Cardiac muscle cell (in vitro differentiated cells and primary cell): ENCODE measurements around the gene CLNS1A. TPM values are rescaled to one million over a fixed set of nuclear protein-coding genes. Genes with fewer than 3 reads are reported as not detected.

Experiments
- DNase-seq, 2 donors: peaks; one replicate each; pipeline versions ENCODE4 v3.0.0 to v3.0.0-alpha.2; 2010 to 2017; ENCODE audit warnings: low read depth in 1 of 2, low spot score in 1 of 2
- H3K27ac ChIP-seq: fragments of 200-600 bp; sonication (generic); 2 replicates; pipeline ENCODE4 v1.5.1; 2016
- H3K27me3 ChIP-seq: fragments of 200-600 bp; sonication (generic); 2 replicates; pipeline ENCODE4 v1.6.0; 2016; ENCODE audit warnings: control low read depth
- H3K36me3 ChIP-seq: fragments of 200-600 bp; sonication (generic); 2 replicates; pipeline ENCODE4 v1.5.1; 2016; ENCODE audit warnings: control low read depth
- H3K4me1 ChIP-seq: fragments of 200-600 bp; sonication (generic); 2 replicates; pipeline ENCODE4 v1.8.1; 2017; ENCODE audit warnings: low read depth, mild to moderate bottlenecking, mixed run types
- H3K4me3 ChIP-seq: fragments of 200-600 bp; sonication (generic); 2 replicates; pipeline ENCODE4 v1.5.1; 2016; ENCODE audit warnings: mild to moderate bottlenecking
- H3K9me3 ChIP-seq: fragments of 200-600 bp; sonication (generic); 2 replicates; pipeline ENCODE4 v1.5.1; 2017; ENCODE audit warnings: low read depth, mild to moderate bottlenecking, control low read depth
- CTCF ChIP-seq: IDR thresholded peaks from 2 replicates; pipeline ENCODE4 v1.5.1; 2012; ENCODE audit warnings: low read depth, mild to moderate bottlenecking, low read length
- polyA plus RNA-seq: library from polyadenylated mRNA; unstranded; fragments of >200 nt; fragmentation: Nextera tagmentation; extraction: Ambion mirVana; gene quantifications from 2 replicates; pipeline ENCODE4 v1.2.1, GENCODE V29; 2016
- total RNA-seq: library from RNA; depleted of rRNA; stranded (reverse); fragments of >200 nt; gene quantifications from 2 replicates; pipeline ENCODE4 v1.2.3, GENCODE V29; 2016

Gene CLNS1A
- total and polyA plus RNA-seq, 2 experiments from 2014 or later: 122 to 152 TPM

- TF ChIP-seq CTCF: no peak
- H3K27ac ChIP-seq: no peak overlapping the region
- DNase-seq: peak in 1 of 2 donors; percentile 80
- H3K4me3 ChIP-seq: no peak overlapping the region
- no peaks in the 10 kb centered on the region for H3K36me3 ChIP-seq
- no peaks in the 10 kb centered on the region for H3K9me3 ChIP-seq
- H3K4me1 ChIP-seq: no peaks in the 10 kb centered on the region
- H3K27me3 ChIP-seq: no peaks in the 10 kb centered on the region
Observed at GRCh38 chr11:77596626-77597025, 41.0 kb downstream of the CLNS1A start.

GRCh38 chr11:77593883-77594282, 43.7 kb downstream of the CLNS1A start:
- Histone ChIP-seq H3K36me3 (no peaks in the 10 kb centered on the region), H3K4me1 (peaks cover 6% of the 10 kb centered on the region), H3K27ac (no peak overlapping the region), H3K4me3 (no peak overlapping the region), H3K9me3 (no peaks in the 10 kb centered on the region), H3K27me3 (no peaks in the 10 kb centered on the region)
- DNase-seq: no peak
- TF ChIP-seq CTCF: no peak

- Histone ChIP-seq H3K27ac (no peak overlapping the region), H3K4me3 (no peak overlapping the region), H3K4me1 (peaks cover 6% of the 10 kb centered on the region), H3K9me3 (no peaks in the 10 kb centered on the region), H3K27me3 (no peaks in the 10 kb centered on the region), H3K36me3 (no peaks in the 10 kb centered on the region)
- DNase-seq: no peak
- no peak for TF ChIP-seq CTCF
Observed at GRCh38 chr11:77592727-77593126, 44.9 kb downstream of the CLNS1A start.

- Histone ChIP-seq H3K4me3 (peak overlapping the region; percentile 58), H3K27me3 (no peaks in the 10 kb centered on the region), H3K4me1 (peaks cover 6% of the 10 kb centered on the region), H3K9me3 (no peaks in the 10 kb centered on the region), H3K36me3 (no peaks in the 10 kb centered on the region), H3K27ac (no peak overlapping the region)
- DNase-seq: peak; percentile 37 to 48
- no peak for TF ChIP-seq CTCF
Observed at GRCh38 chr11:77590194-77590782, 47.3 kb downstream of the CLNS1A start.

- peaks cover 6% of the 10 kb centered on the region for H3K4me1 ChIP-seq
- peak within 1 kb of the TSS; percentile 58 for H3K4me3 ChIP-seq
- no peak for TF ChIP-seq CTCF
- H3K9me3 ChIP-seq: no peaks in the 10 kb centered on the region
- DNase-seq: peak; percentile 89 to 95
- no peaks in the 10 kb centered on the region for H3K36me3 ChIP-seq
- no peaks in the 10 kb centered on the region for H3K27me3 ChIP-seq
- peak within 1 kb of the TSS; percentile 85 for H3K27ac ChIP-seq
Observed at GRCh38 chr11:77589521-77590193, 47.9 kb downstream of the CLNS1A start, which contains the start of gene AQP11. Gene AQP11, plus strand, starts transcription at chr11:77589953. Its CDS starts 40 bp downstream, at chr11:77589993.
